ENCODE measurements around the gene TNN. TPM values are rescaled to one million over a fixed set of nuclear protein-coding genes. Genes with fewer than 3 reads are reported as not detected.

Gene TNN
- total and polyA plus RNA-seq, 10 of the 15 experiments (the other 5 are each of a cell fraction or from before 2014, with no cell fraction given), result 0.05 to 0.17 (median 0.11) TPM

DNA sequence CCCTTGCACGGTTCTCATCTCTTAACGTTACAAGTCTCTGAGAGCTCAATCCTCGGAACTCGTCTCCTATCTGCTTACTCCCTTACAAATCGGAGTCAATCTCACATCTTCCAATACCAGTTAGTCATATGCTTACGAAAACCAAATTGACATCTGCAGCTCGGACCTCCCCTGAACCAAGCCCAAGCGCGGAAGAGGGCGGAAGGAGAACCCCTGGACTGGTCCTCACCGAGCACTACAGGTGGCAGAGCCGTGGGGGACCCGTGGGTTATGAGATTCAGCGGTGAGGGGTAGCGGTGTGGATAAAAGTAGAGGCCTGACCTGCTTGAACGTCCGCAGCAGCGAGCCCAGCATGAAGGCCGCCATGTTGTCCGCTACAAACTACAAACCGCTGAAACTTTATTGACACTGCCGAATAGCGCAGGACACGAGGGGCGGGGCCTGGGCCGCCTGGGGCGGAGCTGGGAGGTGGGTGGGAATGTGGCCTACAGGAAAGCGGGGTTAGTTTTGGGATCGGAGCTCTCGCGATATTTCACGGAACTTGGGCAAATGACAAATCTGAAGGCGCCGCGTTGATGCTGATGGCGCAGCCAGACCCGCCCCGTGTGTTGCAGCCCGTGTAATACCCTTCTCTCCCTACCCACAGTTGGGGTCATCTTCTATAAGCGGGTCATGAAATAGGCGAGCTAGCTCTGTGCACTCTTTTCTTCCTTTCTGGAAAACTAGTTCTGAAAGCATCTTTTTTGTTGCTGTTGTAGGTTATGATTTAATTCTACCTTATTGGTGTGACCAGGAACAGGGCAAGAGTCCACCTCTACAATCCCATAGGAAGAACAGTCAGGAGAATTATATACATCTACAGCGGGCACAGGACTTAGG is 44.4 kb upstream of the TNN start, which contains the start of gene MRPS14 (continued):
- TF ChIP-seq, protein P1, sequence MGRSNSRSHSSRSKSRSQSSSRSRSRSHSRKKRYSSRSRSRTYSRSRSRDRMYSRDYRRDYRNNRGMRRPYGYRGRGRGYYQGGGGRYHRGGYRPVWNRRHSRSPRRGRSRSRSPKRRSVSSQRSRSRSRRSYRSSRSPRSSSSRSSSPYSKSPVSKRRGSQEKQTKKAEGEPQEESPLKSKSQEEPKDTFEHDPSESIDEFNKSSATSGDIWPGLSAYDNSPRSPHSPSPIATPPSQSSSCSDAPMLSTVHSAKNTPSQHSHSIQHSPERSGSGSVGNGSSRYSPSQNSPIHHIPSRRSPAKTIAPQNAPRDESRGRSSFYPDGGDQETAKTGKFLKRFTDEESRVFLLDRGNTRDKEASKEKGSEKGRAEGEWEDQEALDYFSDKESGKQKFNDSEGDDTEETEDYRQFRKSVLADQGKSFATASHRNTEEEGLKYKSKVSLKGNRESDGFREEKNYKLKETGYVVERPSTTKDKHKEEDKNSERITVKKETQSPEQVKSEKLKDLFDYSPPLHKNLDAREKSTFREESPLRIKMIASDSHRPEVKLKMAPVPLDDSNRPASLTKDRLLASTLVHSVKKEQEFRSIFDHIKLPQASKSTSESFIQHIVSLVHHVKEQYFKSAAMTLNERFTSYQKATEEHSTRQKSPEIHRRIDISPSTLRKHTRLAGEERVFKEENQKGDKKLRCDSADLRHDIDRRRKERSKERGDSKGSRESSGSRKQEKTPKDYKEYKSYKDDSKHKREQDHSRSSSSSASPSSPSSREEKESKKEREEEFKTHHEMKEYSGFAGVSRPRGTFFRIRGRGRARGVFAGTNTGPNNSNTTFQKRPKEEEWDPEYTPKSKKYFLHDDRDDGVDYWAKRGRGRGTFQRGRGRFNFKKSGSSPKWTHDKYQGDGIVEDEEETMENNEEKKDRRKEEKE (IDR thresholded peaks at IDR 0.05), result no peak
- TF ChIP-seq TCF12 (IDR thresholded peaks at IDR 0.05; ENCODE audit: low read depth, low read length) (0 out of 2 replicates have a peak, but pooled peaks have one; percentile 59), IKZF1 (conservative IDR thresholded peaks at IDR 0.05) (peak; percentile 80), CEBPB (IDR thresholded peaks at IDR 0.05; ENCODE audit: borderline replicate concordance in 1 of 2, low read depth in 2 of 2, low read length in 2 of 2) (no peak), MEF2B (IDR thresholded peaks at IDR 0.05; ENCODE audit: partially characterized antibody, poor library complexity, severe bottlenecking) (no peak), BACH1 (IDR thresholded peaks at IDR 0.05; ENCODE audit: borderline replicate concordance) (peak; percentile 21; the same call in 1 of the 2 replicates), ZNF24 (IDR thresholded peaks at IDR 0.05) (peak; percentile 41; the same call in 1 of the 2 replicates), KAT2A (conservative IDR thresholded peaks at IDR 0.05; ENCODE audit: control insufficient read depth, low read depth, low read length) (no peak), CREB1 (IDR thresholded peaks at IDR 0.05; ENCODE audit: low read depth) (peak; percentile 95), MYB (IDR thresholded peaks at IDR 0.05; ENCODE audit: borderline replicate concordance, low read depth, low read length) (no peak), WRNIP1 (IDR thresholded peaks at IDR 0.05; ENCODE audit: borderline replicate concordance, low read depth, low read length) (0 out of 2 replicates have a peak, but pooled peaks have one; percentile 29), CBFB (IDR thresholded peaks at IDR 0.05; ENCODE audit: low read depth) (peak; percentile 96), RB1 (IDR thresholded peaks at IDR 0.05; ENCODE audit: borderline replicate concordance) (no peak), EGR1 (IDR thresholded peaks at IDR 0.05; ENCODE audit: borderline replicate concordance in 1 of 2, low read depth in 2 of 2, low read length in 2 of 2) (peak in 1 of 2 experiments; percentile 75; a peak in 2 of 3 replicates), NFYA (IDR thresholded peaks at IDR 0.05; ENCODE audit: borderline replicate concordance, low read depth, low read length) (no peak), BCL11A (IDR thresholded peaks at IDR 0.05; ENCODE audit: low read depth, low read length) (no peak), GABPA (IDR thresholded peaks at IDR 0.05; ENCODE audit: low read depth) (no peak), JUND (IDR thresholded peaks at IDR 0.05; ENCODE audit: low read depth, low read length) (no peak)
- TF ChIP-seq, protein P2, sequence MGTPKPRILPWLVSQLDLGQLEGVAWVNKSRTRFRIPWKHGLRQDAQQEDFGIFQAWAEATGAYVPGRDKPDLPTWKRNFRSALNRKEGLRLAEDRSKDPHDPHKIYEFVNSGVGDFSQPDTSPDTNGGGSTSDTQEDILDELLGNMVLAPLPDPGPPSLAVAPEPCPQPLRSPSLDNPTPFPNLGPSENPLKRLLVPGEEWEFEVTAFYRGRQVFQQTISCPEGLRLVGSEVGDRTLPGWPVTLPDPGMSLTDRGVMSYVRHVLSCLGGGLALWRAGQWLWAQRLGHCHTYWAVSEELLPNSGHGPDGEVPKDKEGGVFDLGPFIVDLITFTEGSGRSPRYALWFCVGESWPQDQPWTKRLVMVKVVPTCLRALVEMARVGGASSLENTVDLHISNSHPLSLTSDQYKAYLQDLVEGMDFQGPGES (IDR thresholded peaks at IDR 0.05), result no peak
- TF ChIP-seq, protein P3, sequence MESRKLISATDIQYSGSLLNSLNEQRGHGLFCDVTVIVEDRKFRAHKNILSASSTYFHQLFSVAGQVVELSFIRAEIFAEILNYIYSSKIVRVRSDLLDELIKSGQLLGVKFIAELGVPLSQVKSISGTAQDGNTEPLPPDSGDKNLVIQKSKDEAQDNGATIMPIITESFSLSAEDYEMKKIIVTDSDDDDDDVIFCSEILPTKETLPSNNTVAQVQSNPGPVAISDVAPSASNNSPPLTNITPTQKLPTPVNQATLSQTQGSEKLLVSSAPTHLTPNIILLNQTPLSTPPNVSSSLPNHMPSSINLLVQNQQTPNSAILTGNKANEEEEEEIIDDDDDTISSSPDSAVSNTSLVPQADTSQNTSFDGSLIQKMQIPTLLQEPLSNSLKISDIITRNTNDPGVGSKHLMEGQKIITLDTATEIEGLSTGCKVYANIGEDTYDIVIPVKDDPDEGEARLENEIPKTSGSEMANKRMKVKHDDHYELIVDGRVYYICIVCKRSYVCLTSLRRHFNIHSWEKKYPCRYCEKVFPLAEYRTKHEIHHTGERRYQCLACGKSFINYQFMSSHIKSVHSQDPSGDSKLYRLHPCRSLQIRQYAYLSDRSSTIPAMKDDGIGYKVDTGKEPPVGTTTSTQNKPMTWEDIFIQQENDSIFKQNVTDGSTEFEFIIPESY (IDR thresholded peaks at IDR 0.05), result no peak
- TF ChIP-seq, protein P4, sequence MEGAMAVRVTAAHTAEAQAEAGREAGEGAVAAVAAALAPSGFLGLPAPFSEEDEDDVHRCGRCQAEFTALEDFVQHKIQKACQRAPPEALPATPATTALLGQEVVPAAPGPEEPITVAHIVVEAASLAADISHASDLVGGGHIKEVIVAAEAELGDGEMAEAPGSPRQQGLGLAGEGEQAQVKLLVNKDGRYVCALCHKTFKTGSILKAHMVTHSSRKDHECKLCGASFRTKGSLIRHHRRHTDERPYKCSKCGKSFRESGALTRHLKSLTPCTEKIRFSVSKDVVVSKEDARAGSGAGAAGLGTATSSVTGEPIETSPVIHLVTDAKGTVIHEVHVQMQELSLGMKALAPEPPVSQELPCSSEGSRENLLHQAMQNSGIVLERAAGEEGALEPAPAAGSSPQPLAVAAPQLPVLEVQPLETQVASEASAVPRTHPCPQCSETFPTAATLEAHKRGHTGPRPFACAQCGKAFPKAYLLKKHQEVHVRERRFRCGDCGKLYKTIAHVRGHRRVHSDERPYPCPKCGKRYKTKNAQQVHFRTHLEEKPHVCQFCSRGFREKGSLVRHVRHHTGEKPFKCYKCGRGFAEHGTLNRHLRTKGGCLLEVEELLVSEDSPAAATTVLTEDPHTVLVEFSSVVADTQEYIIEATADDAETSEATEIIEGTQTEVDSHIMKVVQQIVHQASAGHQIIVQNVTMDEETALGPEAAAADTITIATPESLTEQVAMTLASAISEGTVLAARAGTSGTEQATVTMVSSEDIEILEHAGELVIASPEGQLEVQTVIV (IDR thresholded peaks at IDR 0.05; ENCODE audit: borderline replicate concordance, partially characterized antibody), result no peak

All from GM12878 (cell line).